ENCODE measurements around the gene TRPC1.

The TRPC1 gene

DNA sequence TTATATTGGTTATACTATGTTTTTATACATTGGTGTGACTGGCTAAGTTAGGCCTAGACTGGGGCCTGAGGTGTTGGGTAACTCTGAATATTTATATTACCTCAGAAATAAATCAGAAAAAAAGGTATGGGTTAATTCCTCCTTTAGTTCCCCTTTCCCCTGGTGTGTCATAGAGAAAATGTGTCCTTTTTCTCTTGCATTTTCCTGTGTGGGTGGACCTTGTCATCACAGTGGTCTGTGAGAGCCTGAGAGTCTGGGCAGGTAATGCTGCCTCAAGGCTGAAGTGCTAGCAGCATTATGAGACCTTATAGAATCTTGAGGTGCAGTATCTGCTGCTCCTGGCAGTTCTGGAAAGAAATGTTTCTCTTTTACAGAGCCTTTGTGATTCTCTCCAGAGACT, 95.3 kb downstream of the TRPC1 start:
- DNase-seq: no peak
- intact Hi-C loops (cut with DNase I): no loop called here

- intact Hi-C loops (cut with DNase I): loop anchor here (2.0 to 5.0 kb wide), 3 partner anchors 158 to 242 kb away; no protein-coding TSS in a partner anchor
- DNase-seq: peak; percentile 65 to 96 (median 84)
Measured at GRCh38 chr3:142828703-142829305, 105.0 kb downstream of the TRPC1 start.

DNA sequence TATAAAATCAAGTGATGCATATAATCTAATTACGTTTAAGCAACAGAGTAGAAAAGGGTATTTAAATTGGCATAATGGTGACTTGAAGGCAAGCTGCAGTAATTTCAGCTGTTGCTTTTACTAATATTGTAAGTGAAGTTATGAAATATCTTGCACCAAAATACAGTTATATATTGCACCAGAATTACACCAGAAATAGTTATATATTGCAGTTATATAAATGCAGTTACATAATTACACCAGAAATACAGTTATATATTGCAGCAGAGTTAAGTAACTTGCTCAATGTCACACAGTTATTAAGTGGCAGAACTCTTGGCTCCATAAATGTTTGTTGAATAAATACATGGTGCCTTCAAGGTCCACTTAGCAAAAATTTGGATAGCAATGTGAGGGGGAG, 113.7 kb downstream of the TRPC1 start:
- no peak for DNase-seq
- intact Hi-C loops (cut with DNase I): no loop called here

DNA sequence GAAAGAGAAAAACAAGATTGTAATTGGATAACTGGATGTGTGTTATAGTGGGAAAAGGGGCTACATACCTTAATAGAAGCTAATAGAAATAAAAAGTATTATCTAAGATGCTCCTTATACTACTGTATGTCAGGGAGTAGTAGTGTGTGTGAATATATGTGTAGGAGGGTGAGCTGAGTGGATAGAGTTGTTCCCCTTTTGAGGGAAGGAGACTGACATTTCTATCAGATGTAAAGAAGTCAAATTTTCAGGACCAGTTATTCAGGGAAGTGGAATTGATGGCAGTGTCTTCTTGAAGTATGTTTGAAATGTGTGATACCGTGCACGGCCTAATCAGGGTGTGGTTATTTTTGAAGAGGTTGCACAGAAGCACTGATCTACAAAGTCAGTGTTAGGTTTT, 116.0 kb downstream of the TRPC1 start:
- intact Hi-C loops (cut with DNase I): no loop called here

GRCh38 chr3:142844339-142844977, 120.6 kb downstream of the TRPC1 start:
- intact Hi-C loops (cut with DNase I): no loop called here

More for the DNA sequence above, 116.0 kb downstream of the TRPC1 start:
- no peak for DNase-seq

DNA sequence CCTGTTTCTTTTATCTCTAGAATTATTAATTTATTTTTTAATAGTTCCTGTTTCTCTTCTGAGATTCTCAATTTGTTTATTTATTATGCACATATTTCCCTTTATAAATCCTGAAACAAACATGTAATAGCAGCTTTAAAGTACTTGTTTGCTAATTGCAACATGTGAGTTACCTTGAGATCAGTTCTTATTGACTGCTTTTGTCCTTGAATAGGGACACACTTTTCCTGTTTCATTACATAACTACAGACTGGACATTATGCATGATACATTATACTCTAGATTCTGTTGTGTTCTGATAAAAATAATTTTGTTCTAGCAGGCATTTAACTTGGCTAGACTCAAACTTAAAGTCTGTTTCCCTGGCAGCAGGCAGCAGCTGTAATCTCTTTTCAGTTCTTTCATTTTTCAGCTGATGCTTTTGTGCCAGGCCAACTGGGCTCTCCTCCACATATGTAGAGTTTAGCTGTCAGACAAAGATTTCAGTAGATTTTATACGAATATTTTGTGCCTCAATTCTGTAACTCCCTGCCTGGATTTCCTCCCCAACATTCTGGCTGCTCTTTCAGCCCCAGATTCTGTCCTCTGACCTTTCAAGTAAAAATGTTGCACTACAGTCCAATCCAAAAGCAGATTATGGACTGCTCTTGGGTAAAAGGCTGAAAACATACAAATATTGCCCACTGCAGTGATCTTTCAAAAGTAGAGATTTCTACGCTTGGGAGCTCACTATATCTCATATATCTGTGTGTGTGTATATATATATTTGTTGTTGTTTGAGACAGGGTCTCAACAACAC, 123.1 kb downstream of the TRPC1 start:
- peak in 3 of 10 donors; percentile 19 to 32 (median 22) for DNase-seq
- intact Hi-C loops (cut with DNase I): no loop called here

More at GRCh38 chr3:142844339-142844977, 120.6 kb downstream of the TRPC1 start:
- DNase-seq: no peak

GRCh38 chr3:142849148-142849547, 125.3 kb downstream of the TRPC1 start:
- DNase-seq: no peak
- intact Hi-C loops (cut with DNase I): no loop called here

DNA sequence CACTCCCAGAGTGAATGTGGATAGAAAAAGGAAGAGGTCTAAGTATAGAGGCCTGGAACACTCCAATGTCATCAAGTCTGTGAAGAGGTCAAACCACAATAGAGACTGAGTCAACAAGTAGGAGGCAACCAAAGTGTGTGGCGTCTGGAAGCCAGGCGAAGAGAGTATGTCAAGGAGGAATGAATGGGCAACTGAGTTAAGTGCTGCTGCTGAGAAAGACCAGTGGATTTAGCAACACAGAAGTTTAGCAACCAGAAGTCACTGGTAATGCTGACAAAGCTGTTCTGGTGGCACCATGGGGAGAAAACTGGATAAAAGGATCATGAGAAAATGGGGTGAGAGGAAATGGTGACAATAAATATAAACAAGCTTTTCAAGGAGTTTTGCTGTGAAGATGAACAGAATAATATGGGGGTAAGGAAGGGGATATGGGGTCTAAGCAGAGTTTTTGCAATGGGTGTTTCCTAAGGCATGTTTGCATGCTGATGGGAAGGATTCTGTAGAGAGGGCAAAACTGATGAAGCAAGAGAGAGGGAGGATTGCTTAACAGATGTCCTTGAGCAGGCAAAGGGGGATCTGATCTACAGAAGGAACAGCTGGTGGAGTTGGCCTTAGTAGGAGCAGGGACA, 126.7 kb downstream of the TRPC1 start:
- DNase-seq: no peak
- intact Hi-C loops (cut with DNase I): no loop called here

DNA sequence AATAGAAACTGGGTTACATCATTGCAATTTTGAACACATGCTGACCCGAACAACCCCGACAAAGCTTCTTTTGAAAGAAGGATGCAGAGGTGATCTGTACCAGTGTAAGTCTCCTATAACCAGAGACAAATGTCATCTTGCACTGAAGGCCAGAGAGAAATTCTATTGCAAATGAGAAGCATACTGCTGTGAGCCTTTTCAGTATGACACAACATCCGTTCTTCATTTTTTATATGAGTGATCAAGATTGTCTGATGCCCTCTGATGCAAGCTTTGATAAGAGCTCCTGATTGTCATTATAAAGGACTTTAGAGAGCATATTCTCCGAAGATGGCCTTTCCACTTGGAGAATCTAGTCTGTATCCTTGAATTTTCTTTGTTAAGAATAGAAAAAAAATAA, 128.2 kb downstream of the TRPC1 start:
- intact Hi-C loops (cut with DNase I): no loop called here
- DNase-seq: no peak

DNA sequence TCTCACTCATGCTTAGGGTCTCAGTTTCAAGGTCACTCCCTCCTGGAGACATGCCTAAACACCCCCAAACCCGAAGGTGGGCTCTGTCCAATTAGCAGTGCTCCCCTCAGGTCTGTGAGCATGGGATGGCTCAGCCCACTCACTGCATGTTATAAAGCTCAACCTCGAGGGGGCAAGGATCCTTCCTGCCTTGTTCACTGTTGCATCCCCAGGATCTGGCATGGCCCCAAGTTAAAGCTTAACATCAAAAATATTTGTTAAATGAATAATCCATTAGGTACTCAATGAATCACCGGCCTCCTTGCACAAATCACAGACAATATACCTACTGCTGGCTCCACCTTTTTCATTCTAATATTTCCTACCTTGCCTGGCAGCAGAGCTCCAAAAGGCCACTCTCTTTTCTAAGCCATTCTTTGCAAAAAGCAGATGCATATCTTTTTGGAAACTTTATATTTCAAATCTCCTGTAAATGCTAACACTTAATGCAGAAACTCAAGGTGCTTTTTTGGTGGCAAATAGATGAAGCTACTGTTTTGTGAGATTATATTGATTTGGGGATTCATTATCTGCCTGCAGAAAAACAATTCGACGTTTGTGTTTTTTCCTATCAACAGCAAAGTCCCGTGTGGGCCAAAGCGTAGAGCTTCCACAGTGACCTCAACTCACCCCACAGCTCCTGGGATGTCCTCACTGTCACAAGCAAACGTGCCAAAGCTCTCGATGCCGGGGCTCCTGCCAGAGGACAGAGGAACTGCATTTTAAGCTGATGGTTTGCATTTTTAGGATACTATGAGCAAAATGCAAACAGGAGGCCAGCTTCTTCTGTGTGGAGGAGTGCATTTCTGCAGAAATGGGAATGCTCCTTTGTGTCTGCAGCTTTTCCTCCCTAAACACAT, 129.7 kb downstream of the TRPC1 start:
- intact Hi-C loops (cut with DNase I): no loop called here
- DNase-seq: no peak

DNA sequence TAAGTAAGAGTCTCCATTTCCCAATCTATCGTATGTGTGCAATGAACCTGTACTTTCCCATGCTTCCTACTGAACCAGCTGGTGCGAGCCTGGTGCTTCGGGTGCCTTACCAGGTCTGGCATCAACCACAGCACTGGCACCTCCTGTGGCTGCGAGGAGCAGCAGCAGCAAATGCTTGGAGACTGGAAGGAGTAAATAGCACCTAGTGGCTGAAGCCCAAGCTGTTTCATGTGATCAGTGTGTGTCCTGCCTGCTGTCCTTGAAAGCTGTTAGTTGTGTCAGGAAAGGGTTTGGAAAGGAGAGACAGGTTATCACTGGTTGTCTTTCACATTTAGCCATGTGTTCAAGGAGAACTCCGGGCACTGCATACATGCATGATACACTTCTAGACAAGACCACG, 133.2 kb downstream of the TRPC1 start:
- intact Hi-C loops (cut with DNase I): no loop called here
- DNase-seq: peak in 8 of 10 donors; percentile 43 to 94 (median 68)
